Endothelial cell of umbilical vein (primary cell): ENCODE results near the gene NBL1.
"Not testable (repeated sequence)": the region's sequence is repeated elsewhere in the genome, so short reads cannot be mapped to it uniquely, and the experiment has no call there.

Experiments used
- CTCF ChIP-seq, 2 donors: IDR thresholded peaks; 1 replicate in 1 of 2; 2 replicates in 1 of 2; pipeline ENCODE4 v1.5.1; 2011; ENCODE audit warnings: low read length in 2 of 2, mild to moderate bottlenecking in 2 of 2, moderate library complexity in 2 of 2, control low read depth in 1 of 2, inconsistent platforms in 1 of 2, low read depth in 1 of 2; ENCODE audit not compliant: insufficient read depth in 1 of 2; ENCODE audit errors: extremely low read depth in 1 of 2
- EZH2 ChIP-seq: IDR thresholded peaks from 2 replicates; pipeline ENCODE4 v1.6.1; 2012; ENCODE audit warnings: borderline replicate concordance, low read depth, mild to moderate bottlenecking, moderate library complexity, low read length, inconsistent platforms; ENCODE audit not compliant: severe bottlenecking
- JUN ChIP-seq: IDR thresholded peaks from 2 replicates; pipeline ENCODE4 v1.6.1; 2011; ENCODE audit warnings: borderline replicate concordance, low read depth; ENCODE audit not compliant: insufficient read length, insufficient read depth
- MYC ChIP-seq: IDR thresholded peaks from one replicate; pipeline ENCODE4 v1.6.1; 2011; ENCODE audit warnings: mild to moderate bottlenecking, low read depth, low read length
- POLR2A ChIP-seq: IDR thresholded peaks from 2 replicates; pipeline ENCODE4 v1.6.1; 2012; ENCODE audit warnings: low read depth, mild to moderate bottlenecking, control low read depth, low read length

GRCh38 chr1:19635064-19635463, 9.0 kb upstream of the NBL1 start:
- TF ChIP-seq POLR2A; CTCF (IDR thresholded peaks at IDR 0.05; ENCODE audit: extremely low read depth in 1 of 2, insufficient read depth in 1 of 2, low read depth in 1 of 2, low read length in 2 of 2); EZH2; JUN; MYC: not testable (repeated sequence)
